ENCODE measurements around the gene PCDHA5.
"Not testable (repeated sequence)": the region's sequence is repeated elsewhere in the genome, so short reads cannot be mapped to it uniquely, and the experiment has no call there.

The PCDHA5 gene

DNA sequence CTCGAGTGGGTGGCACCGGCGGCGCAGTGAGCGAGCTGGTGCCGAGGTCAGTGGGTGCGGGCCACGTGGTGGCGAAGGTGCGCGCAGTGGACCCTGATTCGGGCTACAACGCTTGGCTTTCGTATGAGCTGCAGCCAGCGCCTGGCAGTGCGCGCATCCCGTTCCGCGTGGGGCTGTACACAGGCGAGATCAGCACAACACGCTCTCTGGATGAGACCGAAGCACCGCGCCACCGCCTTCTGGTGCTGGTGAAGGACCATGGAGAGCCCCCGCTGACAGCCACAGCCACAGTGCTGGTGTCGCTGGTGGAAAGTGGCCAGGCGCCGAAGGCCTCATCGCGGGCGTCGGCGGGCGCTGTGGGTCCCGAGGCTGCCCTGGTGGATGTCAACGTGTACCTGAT, 2.1 kb downstream of the PCDHA5 start:
- no peak for DNase-seq

DNA sequence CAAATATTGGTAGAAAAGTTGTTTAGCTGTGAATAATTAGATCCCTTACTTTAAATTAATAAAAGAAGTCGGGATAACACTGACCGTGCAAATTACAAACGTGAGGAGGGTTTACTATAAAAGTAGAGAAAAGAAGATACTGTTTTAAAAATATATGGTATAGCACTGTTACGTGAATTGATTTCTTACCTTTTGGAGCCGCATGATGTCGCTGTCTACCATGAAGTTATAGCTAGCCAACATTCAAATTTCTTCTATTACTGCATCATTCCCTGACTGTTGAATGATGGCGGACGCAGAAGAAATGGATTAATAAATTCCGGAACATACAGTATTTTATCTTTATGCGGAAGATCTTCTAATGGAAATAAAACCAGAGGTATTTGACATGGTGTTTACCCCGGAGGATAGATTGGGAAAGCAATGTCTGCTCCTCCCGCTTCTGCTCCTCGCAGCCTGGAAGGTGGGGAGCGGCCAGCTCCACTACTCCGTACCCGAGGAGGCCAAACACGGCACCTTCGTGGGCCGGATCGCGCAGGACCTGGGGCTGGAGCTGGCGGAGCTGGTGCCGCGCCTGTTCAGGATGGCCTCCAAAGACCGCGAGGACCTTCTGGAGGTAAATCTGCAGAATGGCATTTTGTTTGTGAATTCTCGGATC, 6.4 kb downstream of the PCDHA5 start, which contains the start of gene PCDHA6:
PCDHA6 (plus strand) TSS at position 257 of the 658 bp plus-strand sequence; CDS start at position 389, 132 bp downstream.
- no peak for DNase-seq

DNA sequence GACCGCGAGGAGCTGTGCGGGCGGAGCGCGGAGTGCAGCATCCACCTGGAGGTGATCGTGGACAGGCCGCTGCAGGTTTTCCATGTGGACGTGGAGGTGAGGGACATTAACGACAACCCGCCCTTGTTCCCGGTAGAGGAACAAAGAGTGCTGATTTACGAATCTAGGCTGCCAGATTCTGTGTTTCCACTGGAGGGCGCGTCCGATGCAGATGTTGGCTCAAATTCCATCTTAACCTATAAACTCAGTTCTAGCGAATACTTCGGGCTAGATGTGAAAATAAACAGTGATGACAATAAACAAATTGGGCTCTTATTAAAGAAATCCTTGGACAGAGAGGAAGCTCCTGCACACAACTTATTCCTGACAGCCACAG, 6.9 kb downstream of the PCDHA5 start:
- DNase-seq = no peak

DNA sequence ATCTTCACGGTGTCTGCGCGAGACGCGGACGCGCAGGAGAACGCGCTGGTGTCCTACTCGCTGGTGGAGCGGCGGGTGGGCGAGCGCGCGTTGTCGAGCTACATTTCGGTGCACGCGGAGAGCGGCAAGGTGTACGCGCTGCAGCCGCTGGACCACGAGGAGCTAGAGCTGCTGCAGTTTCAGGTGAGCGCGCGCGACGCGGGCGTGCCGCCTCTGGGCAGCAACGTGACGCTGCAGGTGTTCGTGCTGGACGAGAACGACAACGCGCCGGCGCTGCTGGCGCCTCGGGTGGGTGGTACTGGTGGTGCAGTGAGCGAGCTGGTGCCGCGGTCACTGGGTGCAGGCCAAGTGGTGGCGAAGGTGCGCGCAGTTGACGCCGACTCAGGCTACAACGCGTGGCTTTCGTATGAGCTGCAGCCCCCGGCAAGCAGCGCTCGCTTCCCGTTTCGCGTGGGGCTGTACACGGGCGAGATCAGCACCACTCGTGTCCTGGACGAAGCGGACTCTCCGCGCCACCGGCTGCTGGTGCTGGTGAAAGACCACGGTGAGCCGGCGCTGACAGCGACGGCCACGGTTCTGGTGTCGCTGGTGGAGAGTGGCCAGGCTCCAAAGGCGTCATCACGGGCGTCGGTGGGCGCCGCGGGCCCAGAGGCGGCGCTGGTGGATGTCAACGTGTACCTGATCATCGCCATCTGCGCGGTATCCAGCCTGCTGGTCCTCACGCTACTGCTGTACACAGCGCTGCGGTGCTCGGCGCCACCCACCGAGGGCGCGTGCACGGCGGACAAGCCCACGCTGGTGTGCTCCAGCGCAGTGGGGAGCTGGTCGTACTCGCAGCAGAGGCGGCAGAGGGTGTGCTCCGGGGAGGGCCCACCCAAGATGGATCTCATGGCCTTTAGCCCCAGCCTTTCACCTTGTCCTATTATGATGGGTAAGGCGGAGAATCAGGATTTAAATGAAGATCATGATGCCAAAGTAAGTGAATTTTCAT, 8.4 kb downstream of the PCDHA5 start:
- DNase-seq = not testable (repeated sequence)

DNA sequence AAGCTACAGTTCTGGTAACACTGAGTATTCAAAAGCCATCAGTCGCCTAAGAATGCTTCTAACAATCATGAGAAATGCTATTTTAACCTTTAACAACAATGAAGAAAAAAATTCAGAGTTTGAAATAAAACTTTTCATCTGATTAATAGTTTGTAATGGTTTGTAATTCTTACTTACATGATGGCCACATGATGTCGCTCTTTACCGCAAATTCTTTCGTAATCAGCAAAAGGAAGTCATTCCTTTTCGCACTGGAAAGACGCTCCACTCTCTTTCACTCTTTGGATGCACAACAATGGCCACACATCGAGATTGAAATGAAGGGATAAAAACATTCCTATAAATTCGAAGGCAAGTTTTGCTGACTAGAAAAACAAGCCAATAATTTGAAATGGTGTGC, 12.6 kb downstream of the PCDHA5 start, which contains the start of gene PCDHA7:
PCDHA7 (plus strand) TSS at position 277 of the 400 bp plus-strand sequence; CDS start at position 392, 115 bp downstream.
- no peak for DNase-seq

DNA sequence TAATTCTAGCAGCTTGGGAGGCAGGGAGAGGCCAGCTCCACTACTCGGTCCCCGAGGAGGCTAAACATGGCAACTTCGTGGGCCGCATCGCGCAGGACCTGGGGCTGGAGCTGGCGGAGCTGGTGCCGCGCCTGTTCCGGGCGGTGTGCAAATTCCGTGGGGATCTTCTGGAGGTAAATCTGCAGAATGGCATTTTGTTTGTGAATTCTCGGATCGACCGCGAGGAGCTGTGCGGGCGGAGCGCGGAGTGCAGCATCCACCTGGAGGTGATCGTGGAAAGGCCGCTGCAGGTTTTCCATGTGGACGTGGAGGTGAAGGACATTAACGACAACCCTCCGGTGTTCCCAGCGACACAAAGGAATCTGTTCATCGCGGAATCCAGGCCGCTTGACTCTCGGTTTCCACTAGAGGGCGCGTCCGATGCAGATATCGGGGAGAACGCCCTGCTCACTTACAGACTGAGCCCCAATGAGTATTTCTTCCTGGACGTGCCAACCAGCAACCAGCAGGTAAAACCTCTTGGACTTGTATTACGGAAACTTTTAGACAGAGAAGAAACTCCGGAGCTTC, 13.1 kb downstream of the PCDHA5 start:
- not testable (repeated sequence) for DNase-seq

DNA sequence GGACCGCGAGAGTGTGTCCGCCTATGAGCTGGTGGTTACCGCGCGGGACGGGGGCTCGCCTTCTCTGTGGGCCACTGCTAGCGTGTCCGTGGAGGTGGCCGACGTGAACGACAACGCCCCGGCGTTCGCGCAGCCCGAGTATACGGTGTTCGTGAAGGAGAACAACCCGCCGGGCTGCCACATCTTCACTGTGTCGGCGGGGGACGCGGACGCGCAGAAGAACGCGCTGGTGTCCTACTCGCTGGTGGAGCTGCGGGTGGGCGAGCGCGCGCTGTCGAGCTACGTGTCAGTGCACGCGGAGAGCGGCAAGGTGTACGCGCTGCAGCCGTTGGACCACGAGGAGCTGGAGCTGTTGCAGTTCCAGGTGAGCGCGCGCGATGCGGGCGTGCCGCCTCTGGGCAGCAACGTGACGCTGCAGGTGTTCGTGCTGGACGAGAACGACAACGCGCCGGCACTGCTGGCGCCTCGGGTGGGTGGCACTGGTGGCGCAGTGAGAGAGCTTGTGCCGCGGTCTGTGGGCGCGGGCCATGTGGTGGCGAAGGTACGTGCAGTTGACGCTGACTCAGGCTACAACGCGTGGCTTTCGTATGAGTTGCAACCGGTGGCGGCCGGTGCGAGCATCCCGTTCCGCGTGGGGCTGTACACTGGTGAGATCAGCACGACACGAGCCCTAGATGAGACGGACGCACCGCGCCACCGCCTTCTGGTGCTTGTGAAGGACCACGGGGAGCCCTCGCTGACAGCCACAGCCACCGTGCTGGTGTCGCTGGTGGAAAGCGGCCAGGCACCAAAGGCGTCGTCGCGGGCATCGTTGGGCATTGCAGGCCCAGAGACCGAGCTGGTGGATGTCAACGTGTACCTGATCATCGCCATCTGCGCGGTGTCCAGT, 14.5 kb downstream of the PCDHA5 start:
- DNase-seq = no peak

DNA sequence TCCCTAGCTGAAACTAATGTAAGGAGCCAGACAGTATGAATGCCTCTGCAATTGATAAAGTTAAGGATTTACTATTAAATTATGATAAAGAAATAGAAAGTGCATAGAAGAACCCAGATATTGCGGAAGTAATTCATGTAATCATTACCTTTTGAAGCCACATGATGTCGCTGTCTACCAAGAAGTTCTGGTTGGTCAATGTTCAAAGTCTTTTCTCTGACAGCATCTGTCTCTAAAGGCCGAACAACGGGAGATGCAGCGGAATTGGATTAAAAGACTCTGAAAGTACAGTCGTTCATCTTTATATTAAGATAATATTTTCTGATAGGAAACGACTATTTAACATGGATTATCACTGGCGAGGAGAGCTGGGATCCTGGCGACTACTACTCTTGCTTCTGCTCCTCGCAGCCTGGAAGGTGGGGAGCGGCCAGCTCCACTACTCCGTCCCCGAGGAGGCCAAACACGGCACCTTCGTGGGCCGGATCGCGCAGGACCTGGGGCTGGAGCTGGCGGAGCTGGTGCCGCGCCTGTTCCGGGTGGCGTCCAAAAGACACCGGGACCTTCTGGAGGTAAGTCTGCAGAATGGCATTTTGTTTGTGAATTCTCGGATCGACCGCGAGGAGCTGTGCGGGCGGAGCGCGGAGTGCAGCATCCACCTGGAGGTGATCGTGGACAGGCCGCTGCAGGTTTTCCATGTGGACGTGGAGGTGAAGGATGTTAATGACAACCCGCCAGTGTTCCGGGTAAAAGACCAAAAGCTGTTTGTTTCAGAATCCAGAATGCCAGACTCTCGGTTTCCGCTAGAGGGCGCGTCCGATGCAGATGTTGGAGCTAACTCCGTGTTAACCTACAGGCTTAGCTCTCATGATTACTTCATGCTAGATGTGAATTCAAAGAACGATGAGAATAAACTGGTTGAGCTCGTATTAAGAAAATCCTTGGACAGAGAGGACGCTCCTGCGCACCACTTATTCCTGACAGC, 19.9 kb downstream of the PCDHA5 start, which contains the start of gene PCDHA8:
PCDHA8 (plus strand) TSS at position 210 of the 985 bp plus-strand sequence; CDS start at position 345, 135 bp downstream.
- no peak for DNase-seq

DNA sequence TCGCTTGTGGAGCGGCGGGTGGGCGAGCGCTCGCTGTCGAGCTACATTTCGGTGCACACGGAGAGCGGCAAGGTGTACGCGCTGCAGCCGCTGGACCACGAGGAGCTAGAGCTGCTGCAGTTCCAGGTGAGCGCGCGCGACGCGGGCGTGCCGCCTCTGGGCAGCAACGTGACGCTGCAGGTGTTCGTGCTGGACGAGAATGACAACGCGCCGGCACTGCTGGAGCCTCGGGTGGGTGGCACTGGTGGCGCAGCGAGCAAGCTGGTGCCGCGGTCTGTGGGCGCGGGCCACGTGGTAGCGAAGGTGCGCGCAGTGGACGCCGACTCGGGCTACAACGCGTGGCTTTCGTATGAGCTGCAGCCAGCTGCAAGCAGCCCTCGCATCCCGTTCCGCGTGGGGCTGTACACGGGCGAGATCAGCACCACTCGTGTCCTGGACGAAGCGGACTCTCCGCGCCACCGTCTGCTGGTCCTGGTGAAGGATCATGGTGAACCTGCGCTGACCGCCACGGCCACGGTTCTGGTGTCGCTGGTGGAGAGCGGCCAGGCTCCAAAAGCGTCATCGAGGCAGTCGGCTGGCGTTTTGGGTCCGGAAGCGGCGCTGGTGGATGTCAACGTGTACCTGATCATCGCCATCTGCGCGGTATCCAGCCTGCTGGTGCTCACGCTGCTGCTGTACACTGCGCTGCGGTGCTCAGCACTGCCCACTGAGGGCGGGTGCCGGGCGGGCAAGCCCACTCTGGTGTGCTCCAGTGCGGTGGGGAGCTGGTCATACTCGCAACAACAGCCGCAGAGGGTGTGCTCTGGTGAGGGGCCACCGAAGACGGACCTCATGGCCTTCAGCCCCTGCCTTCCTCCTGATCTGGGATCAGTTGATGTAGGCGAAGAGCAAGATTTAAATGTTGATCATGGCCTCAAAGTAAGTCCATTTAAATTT, 21.7 kb downstream of the PCDHA5 start:
- DNase-seq = no peak

DNA sequence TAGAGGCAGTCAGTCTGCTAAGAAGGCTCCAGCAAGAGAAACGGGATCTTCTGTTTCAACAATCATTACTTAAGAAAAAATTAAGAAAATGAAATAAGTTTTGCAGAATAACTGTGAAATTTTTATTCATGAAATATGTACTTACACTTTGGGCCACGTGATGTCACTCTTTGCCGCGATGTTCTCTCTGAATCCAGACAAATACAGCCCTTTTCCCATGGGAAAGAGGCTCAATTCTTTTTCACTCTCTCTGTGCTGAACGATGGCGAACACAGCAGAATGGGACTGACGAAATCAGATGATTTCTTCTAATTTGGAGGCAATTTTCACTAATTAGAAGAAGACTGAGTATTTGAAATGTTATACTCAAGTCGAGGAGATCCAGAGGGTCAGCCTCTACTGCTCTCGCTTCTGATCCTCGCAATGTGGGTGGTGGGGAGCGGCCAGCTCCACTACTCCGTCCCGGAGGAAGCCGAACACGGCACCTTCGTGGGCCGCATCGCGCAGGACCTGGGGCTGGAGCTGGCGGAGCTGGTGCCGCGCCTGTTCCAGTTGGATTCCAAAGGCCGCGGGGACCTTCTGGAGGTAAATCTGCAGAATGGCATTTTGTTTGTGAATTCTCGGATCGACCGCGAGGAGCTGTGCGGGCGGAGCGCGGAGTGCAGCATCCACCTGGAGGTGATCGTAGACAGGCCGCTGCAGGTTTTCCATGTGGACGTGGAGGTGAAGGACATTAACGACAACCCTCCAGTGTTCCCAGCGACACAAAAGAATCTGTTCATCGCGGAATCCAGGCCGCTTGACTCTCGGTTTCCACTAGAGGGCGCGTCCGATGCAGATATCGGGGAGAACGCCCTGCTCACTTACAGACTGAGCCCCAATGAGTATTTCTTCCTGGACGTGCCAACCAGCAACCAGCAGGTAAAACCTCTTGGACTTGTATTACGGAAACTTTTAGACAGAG, 27.0 kb downstream of the PCDHA5 start, which contains the start of gene PCDHA9:
PCDHA9 (plus strand) TSS at position 244 of the 964 bp plus-strand sequence; CDS start at position 358, 114 bp downstream.
- not testable (repeated sequence) for DNase-seq

DNA sequence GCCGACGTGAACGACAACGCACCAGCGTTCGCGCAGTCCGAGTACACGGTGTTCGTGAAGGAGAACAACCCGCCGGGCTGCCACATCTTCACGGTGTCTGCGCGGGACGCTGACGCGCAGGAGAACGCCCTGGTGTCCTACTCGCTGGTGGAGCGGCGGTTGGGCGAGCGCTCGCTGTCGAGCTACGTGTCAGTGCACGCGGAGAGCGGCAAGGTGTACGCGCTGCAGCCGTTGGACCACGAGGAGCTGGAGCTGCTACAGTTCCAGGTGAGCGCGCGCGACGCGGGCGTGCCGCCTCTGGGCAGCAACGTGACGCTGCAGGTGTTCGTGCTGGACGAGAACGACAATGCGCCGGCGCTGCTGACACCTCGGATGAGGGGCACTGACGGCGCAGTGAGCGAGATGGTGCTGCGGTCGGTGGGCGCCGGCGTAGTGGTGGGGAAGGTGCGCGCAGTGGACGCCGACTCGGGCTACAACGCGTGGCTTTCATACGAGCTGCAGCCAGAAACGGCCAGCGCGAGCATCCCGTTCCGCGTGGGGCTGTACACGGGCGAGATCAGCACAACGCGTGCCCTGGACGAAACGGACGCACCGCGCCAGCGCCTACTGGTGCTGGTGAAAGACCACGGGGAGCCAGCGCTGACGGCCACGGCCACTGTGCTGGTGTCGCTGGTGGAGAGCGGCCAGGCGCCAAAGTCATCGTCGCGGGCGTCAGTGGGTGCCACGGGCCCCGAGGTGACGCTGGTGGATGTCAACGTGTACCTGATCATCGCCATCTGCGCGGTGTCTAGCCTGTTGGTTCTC, 28.6 kb downstream of the PCDHA5 start:
- not testable (repeated sequence) for DNase-seq

DNA sequence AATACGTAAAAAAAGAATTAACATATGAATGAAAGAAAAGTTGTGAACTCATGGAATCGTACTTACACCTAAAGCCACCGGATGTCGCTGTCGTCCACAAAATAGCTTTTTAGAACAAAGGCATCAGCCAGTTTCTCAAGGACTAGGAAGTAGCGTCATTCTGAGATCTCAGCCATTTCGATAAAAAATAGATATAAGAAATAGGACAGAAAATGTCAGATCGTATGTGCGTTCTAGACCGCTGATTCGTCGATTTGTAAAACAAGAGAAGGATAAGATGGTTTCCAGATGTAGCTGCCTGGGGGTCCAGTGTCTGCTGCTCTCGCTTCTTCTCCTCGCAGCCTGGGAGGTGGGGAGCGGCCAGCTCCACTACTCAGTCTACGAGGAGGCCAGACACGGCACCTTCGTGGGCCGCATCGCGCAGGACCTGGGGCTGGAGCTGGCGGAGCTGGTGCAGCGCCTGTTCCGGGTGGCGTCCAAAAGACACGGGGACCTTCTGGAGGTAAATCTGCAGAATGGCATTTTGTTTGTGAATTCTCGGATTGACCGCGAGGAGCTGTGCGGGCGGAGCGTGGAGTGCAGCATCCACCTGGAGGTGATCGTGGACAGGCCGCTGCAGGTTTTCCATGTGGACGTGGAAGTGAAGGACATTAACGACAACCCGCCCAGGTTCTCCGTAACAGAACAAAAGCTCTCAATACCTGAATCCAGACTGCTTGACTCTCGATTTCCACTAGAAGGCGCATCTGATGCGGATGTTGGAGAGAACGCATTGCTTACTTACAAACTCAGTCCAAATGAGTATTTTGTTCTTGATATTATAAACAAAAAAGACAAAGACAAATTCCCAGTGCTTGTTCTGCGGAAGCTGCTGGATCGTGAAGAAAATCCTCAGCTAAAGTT, 34.6 kb downstream of the PCDHA5 start, which contains the start of gene PCDHA10:
PCDHA10 (plus strand) TSS at position 126 of the 903 bp plus-strand sequence; CDS start at position 278, 152 bp downstream.
- no peak for DNase-seq

DNA sequence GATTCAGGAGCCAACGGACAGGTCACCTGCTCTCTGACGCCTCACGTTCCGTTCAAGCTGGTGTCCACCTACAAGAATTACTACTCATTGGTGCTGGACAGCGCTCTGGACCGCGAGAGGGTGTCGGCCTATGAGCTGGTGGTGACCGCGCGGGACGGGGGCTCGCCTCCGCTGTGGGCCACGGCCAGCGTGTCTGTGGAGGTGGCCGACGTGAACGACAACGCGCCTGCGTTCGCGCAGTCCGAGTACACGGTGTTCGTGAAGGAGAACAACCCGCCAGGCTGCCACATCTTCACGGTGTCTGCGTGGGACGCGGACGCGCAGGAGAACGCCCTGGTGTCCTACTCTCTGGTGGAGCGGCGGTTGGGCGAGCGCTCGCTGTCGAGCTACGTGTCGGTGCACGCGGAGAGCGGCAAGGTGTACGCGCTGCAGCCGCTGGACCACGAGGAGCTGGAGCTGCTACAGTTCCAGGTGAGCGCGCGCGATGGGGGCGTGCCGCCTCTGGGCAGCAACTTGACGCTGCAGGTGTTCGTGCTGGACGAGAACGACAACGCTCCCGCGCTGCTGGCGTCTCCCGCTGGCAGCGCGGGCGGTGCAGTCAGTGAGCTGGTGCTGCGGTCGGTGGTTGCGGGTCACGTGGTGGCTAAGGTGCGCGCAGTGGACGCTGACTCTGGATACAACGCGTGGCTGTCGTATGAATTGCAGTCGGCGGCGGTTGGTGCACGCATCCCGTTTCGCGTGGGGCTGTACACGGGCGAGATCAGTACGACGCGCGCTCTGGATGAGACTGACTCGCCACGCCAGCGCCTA, 36.0 kb downstream of the PCDHA5 start:
- no peak for DNase-seq

DNA sequence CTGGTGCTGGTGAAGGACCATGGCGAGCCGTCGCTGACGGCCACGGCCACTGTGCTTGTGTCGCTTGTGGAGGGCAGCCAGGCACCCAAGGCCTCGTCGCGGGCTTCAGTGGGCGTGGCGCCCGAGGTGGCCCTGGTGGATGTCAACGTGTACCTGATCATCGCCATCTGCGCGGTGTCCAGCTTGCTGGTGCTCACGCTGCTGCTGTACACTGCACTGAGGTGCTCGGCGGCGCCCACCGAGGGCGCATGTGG, 36.5 kb downstream of the PCDHA5 start:
- DNase-seq = no peak
